H1 (cell line): ENCODE results near the gene GLMP. TPM values are rescaled to one million over a fixed set of nuclear protein-coding genes. Genes with fewer than 3 reads are reported as not detected.

Experiments used
- CTCF ChIA-PET: fragments of 300-600 bp; sonication (Branson Sonifier 250); formaldehyde crosslinking; loops from one replicate; lab custom pipeline; 2021; ENCODE audit not compliant: partially characterized antibody; lab: Charles Lee
- POLR2A ChIA-PET: fragments of 300-600 bp; sonication (Branson Sonifier 250); formaldehyde crosslinking; loops from one replicate; lab custom pipeline; 2021; ENCODE audit warnings: inconsistent platforms; ENCODE audit not compliant: partially characterized antibody; lab: Charles Lee
- DNase-seq, 2 experiments: peaks; one replicate each; pipeline versions ENCODE4 v3.0.0 to v3.0.0-alpha.2; 2010 to 2022; ENCODE audit warnings: low spot score in 2 of 2, low read depth in 1 of 2, mixed read lengths in 1 of 2
- FAIRE-seq: peaks from 2 replicates; lab custom pipeline; 2011; peaks lifted over from hg19 to GRCh38; lab: Jason Lieb, UNC
- H2AFZ ChIP-seq: 2 replicates; pipeline ENCODE4 v1.8.1; 2012; ENCODE audit warnings: low read length, inconsistent platforms
- H2AK5ac ChIP-seq: 2 replicates; pipeline ENCODE4 v1.6.1; 2013; ENCODE audit warnings: low read depth, low read length
- H2BK120ac ChIP-seq: replicated peaks from 2 replicates; pipeline ENCODE3; 2013; ENCODE audit warnings: low read depth, low read length, inconsistent platforms
- H2BK12ac ChIP-seq: 2 replicates; pipeline ENCODE4 v1.6.1; 2013; ENCODE audit warnings: low read depth, low read length
- H2BK15ac ChIP-seq: 2 replicates; pipeline ENCODE4 v1.6.1; 2013; ENCODE audit warnings: low read length
- H2BK20ac ChIP-seq: 2 replicates; pipeline ENCODE4 v1.6.1; 2013; ENCODE audit warnings: low read length
- H2BK5ac ChIP-seq: 2 replicates; pipeline ENCODE4 v1.6.1; 2013; ENCODE audit warnings: low read depth, low read length
- H3K14ac ChIP-seq: 2 replicates; pipeline ENCODE4 v1.6.1; 2013; ENCODE audit warnings: inconsistent platforms; ENCODE audit not compliant: insufficient read length
- H3K18ac ChIP-seq: 2 replicates; pipeline ENCODE4 v1.6.1; 2013; ENCODE audit warnings: low read length; ENCODE audit errors: extremely low read depth
- H3K23ac ChIP-seq: 2 replicates; pipeline ENCODE4 v1.6.1; 2013; ENCODE audit warnings: inconsistent platforms; ENCODE audit not compliant: insufficient read length
- H3K23me2 ChIP-seq: 2 replicates; pipeline ENCODE4 v1.6.1; 2013; ENCODE audit warnings: low read depth, low read length
- H3K27ac ChIP-seq: 2 replicates; pipeline ENCODE4 v1.6.1; 2011; ENCODE audit warnings: low read depth, low read length, inconsistent platforms
- H3K27me3 ChIP-seq, 4 experiments: replicated peaks in 1 of 4; 1 replicate in 1 of 4; 2 replicates in 3 of 4; pipeline versions ENCODE4 v1.6.1 to v1.8.1; 2011 to 2013; ENCODE audit warnings: low read length in 3 of 4, mild to moderate bottlenecking in 3 of 4, inconsistent platforms in 2 of 4, mixed read lengths in 2 of 4, moderate library complexity in 1 of 4; ENCODE audit not compliant: control insufficient read depth in 3 of 4, insufficient read depth in 3 of 4; ENCODE audit errors: extremely low read depth in 1 of 4
- H3K36me3 ChIP-seq, 4 experiments: 2 replicates each; pipeline versions ENCODE4 v1.6.1 to v1.8.1; 2011 to 2013; ENCODE audit warnings: mild to moderate bottlenecking in 4 of 4, low read length in 3 of 4, moderate library complexity in 2 of 4, control low read depth in 1 of 4, inconsistent platforms in 1 of 4; ENCODE audit not compliant: insufficient read depth in 4 of 4, control insufficient read depth in 2 of 4
- H3K4ac ChIP-seq: replicated peaks from 2 replicates; pipeline ENCODE3; 2013; ENCODE audit warnings: low read length, low read depth, mixed read lengths, inconsistent platforms; ENCODE audit not compliant: insufficient read length
- H3K4me1 ChIP-seq, 4 experiments: replicated peaks in 1 of 4; 1 replicate in 1 of 4; 2 replicates in 3 of 4; pipeline versions ENCODE4 v1.6.1 to v1.8.1; 2011 to 2013; ENCODE audit warnings: low read length in 3 of 4, inconsistent platforms in 2 of 4, mixed read lengths in 1 of 4; ENCODE audit not compliant: insufficient read depth in 4 of 4, control insufficient read depth in 3 of 4
- H3K4me2 ChIP-seq, 2 experiments: 2 replicates each; pipeline versions ENCODE4 v1.6.1 to v1.8.1; 2011 to 2013; ENCODE audit warnings: low read depth in 2 of 2, low read length in 2 of 2, control low read depth in 1 of 2, inconsistent platforms in 1 of 2, mild to moderate bottlenecking in 1 of 2; ENCODE audit not compliant: insufficient read depth in 1 of 2
- H3K4me3 ChIP-seq, 4 experiments: fragments of 200-600, 300-600 bp in 1 of 4; sonication (generic), shearing (Covaris generic), sonication (Bioruptor Twin) in 1 of 4; 2 replicates each; pipeline versions ENCODE4 v1.5.1 to v1.8.1; 2011 to 2016; ENCODE audit warnings: low read length in 4 of 4, low read depth in 3 of 4, control low read depth in 2 of 4, inconsistent platforms in 2 of 4, mild to moderate bottlenecking in 2 of 4, mixed read lengths in 1 of 4, moderate library complexity in 1 of 4; ENCODE audit not compliant: insufficient read depth in 2 of 4; ENCODE audit errors: extremely low read depth in 1 of 4
- H3K56ac ChIP-seq: replicated peaks from 2 replicates; pipeline ENCODE3; 2013; ENCODE audit warnings: low read depth, mild to moderate bottlenecking, mixed read lengths, low read length, inconsistent platforms; ENCODE audit not compliant: insufficient read length
- H3K79me1 ChIP-seq: 2 replicates; pipeline ENCODE4 v1.6.1; 2013; ENCODE audit warnings: low read depth, low read length, control low read depth
- H3K79me2 ChIP-seq, 2 experiments: 2 replicates each; pipeline versions ENCODE4 v1.6.1 to v1.8.1; 2012 to 2013; ENCODE audit warnings: low read length in 2 of 2, mild to moderate bottlenecking in 2 of 2, inconsistent platforms in 1 of 2; ENCODE audit not compliant: insufficient read depth in 2 of 2, control insufficient read depth in 1 of 2
- H3K9ac ChIP-seq, 4 experiments: replicated peaks in 1 of 4; 1 replicate in 1 of 4; 2 replicates in 3 of 4; pipeline versions ENCODE4 v1.6.1 to v1.8.1; 2011 to 2013; ENCODE audit warnings: low read depth in 3 of 4, low read length in 3 of 4, control low read depth in 2 of 4, mild to moderate bottlenecking in 2 of 4, moderate library complexity in 2 of 4, inconsistent platforms in 1 of 4; ENCODE audit errors: extremely low read depth in 1 of 4
- H3K9me3 ChIP-seq, 2 experiments: 2 replicates each; pipeline versions ENCODE4 v1.6.1 to v1.8.1; 2012 to 2013; ENCODE audit warnings: mild to moderate bottlenecking in 2 of 2, moderate library complexity in 2 of 2, control low read depth in 1 of 2, inconsistent platforms in 1 of 2, low read depth in 1 of 2, low read length in 1 of 2, mixed read lengths in 1 of 2; ENCODE audit not compliant: insufficient read depth in 2 of 2
- H4K20me1 ChIP-seq, 2 experiments: replicated peaks in 1 of 2; 2 replicates each; pipeline versions ENCODE3 to v1.8.1; 2011 to 2013; ENCODE audit warnings: inconsistent platforms in 2 of 2, low read length in 2 of 2, mild to moderate bottlenecking in 1 of 2; ENCODE audit not compliant: insufficient read depth in 2 of 2, control insufficient read depth in 1 of 2
- H4K5ac ChIP-seq: 2 replicates; pipeline ENCODE4 v1.6.1; 2013; ENCODE audit warnings: low read length, low read depth, mixed read lengths, inconsistent platforms; ENCODE audit not compliant: insufficient read length
- H4K8ac ChIP-seq: 2 replicates; pipeline ENCODE4 v1.8.0; 2013; ENCODE audit warnings: mild to moderate bottlenecking, moderate library complexity, low read length, inconsistent platforms; ENCODE audit not compliant: insufficient read depth; ENCODE audit errors: extremely low read depth
- H4K91ac ChIP-seq: replicated peaks from 2 replicates; pipeline ENCODE3; 2013; ENCODE audit warnings: low read length, mixed read lengths, inconsistent platforms; ENCODE audit not compliant: insufficient read length
- CHD2 ChIP-seq: IDR thresholded peaks from 2 replicates; pipeline ENCODE4 v1.6.1; 2012; ENCODE audit warnings: low read length, improper control_type of control experiment
- CTBP2 ChIP-seq: IDR thresholded peaks from 2 replicates; pipeline ENCODE4 v1.7.0; 2011; ENCODE audit warnings: borderline replicate concordance, mild to moderate bottlenecking, moderate library complexity, mixed read lengths, low read length; ENCODE audit not compliant: insufficient read depth, insufficient read length
- KDM4A ChIP-seq: IDR thresholded peaks from one replicate; pipeline ENCODE4 v1.7.1; 2012; ENCODE audit warnings: low read depth, mild to moderate bottlenecking, moderate library complexity, low read length, inconsistent platforms; ENCODE audit not compliant: severe bottlenecking
- POLR2AphosphoS5 ChIP-seq: IDR thresholded peaks from 2 replicates; pipeline ENCODE4 v1.6.1; 2011; ENCODE audit warnings: low read depth, low read length
- RAD21 ChIP-seq, 2 experiments: IDR thresholded peaks in 1 of 2; conservative IDR thresholded peaks in 1 of 2; 2 replicates each; pipeline ENCODE4 v1.6.1; 2011; ENCODE audit warnings: low read depth in 2 of 2, low read length in 2 of 2, improper control_type of control experiment in 1 of 2, inconsistent platforms in 1 of 2, mild to moderate bottlenecking in 1 of 2, moderate library complexity in 1 of 2
- RFX5 ChIP-seq: IDR thresholded peaks from 2 replicates; pipeline ENCODE4 v1.6.1; 2011; ENCODE audit warnings: low read depth, low read length, improper control_type of control experiment, borderline replicate concordance
- RXRA ChIP-seq: IDR thresholded peaks from 2 replicates; pipeline ENCODE4 v1.6.1; 2011; ENCODE audit warnings: low read depth, mild to moderate bottlenecking, low read length, moderate library complexity; ENCODE audit not compliant: insufficient read depth
- SIRT6 ChIP-seq: IDR thresholded peaks from one replicate; pipeline ENCODE4 v1.7.1; 2012; ENCODE audit warnings: low read length, inconsistent platforms
- whole genome bisulfite sequencing, 2 experiments: shearing (Covaris generic) in 1 of 2; methylation state at CpG; one replicate each; pipeline versions ENCODE4 v1.1.6 to v1.1.7; 2013 to 2015; ENCODE audit warnings: low lambda C conversion rate in 2 of 2, mixed read lengths in 2 of 2, inconsistent platforms in 1 of 2, low coverage in 1 of 2, missing lambda C conversion rate in 1 of 2; ENCODE audit not compliant: insufficient replicate concordance in 2 of 2, insufficient coverage in 1 of 2, insufficient read length in 1 of 2; ENCODE audit errors: extremely low coverage in 1 of 2, missing lambda C conversion rate in 1 of 2; 5-methylcytosine and 5-hydroxymethylcytosine counted together
- polyA plus RNA-seq, 7 experiments: library from polyadenylated mRNA; depleted of rRNA in 3 of 7; stranded (reverse) in 5 of 7; unstranded in 2 of 7; fragments of >200 nt in 5 of 7; fragments of 200-250 nt in 2 of 7; gene quantifications; 1 replicate in 5 of 7; 2 replicates in 1 of 7; 4 replicates in 1 of 7; pipeline versions ENCODE4 v1.2.1 to v1.2.3, GENCODE V29; 2011 to 2013; ENCODE audit warnings: missing spikeins in 2 of 7, mixed read lengths in 2 of 7
- total RNA-seq: library from RNA; stranded (reverse); fragmentation: NEBNext Ultra II Directional; extraction: Animal tissue kit (Norgen Biotek cat#: 25700); gene quantifications from 2 replicates; pipeline ENCODE4 v1.2.1, GENCODE V29; 2021
- TF ChIP-seq, protein P1 (sequence below): IDR thresholded peaks from 2 replicates; pipeline ENCODE4 v1.6.1; 2011; ENCODE audit warnings: low read length, improper control_type of control experiment

The GLMP gene
- total and polyA plus RNA-seq, 2 of the 8 experiments (the other 6 are each of a cell fraction or from before 2014, with no cell fraction given): 48.1 to 59.5 TPM

DNA sequence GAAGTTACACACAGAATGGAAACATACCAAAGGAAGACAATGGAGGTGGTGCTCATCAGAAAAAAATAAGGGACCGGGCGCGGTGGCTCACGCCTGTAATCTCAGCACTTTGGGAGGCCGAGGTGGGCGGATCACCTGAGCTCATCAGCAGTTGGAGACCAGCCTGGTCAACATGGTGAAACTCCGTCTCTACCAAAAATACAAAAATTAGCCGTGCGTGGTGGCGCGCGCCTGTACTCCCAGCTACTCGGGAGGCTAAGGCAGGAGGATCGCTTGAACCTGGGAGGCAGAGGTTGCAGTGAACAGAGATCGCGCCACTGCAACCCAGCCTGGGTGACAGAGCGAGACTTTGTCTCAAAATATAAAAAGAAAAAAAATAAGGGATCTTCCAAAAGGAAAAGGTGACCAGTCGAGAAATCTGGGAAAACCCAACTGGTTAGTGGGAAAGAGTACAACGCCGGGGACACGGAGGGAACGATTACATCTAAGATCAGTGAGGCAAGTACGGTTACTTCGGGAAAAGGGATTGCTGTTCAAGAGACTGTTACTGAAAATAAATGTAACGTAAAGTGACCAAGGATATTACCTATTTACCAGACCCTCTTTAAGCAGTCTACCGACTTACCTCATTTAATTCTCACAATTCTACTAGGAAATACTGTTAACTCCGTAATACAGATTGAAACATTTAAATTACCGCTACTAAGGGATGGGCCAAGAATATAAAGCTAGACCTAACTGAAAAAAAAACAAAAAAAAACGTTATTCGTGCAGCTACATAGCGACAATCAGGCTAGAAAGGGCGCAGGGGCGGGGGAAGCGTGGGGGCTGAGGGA lies 41.8 kb upstream of the GLMP start:
- Histone ChIP-seq H4K8ac (peak overlapping the region; percentile 58; the same call in 1 of the 2 replicates), H2BK15ac (no peak overlapping the region), H2AFZ (0 out of 2 replicates have a peak overlapping the region, but pooled peaks have one; percentile 28), H3K23ac (no peak overlapping the region), H3K9me3 (no peaks in the 10 kb centered on the region), H3K27ac (peak overlapping the region; percentile 81), H4K5ac (peak overlapping the region; percentile 93), H3K4me2 (peak overlapping the region; percentile 68 to 72), H3K14ac (peak overlapping the region; percentile 84), H3K36me3 (peaks cover 6 to 35% (median 26%) of the 10 kb centered on the region in 4 experiments), H3K4ac (peak overlapping the region; percentile 85), H2BK20ac (no peak overlapping the region), H3K4me3 (peak overlapping the region; percentile 83 to 100 (median 94)), H3K56ac (peak overlapping the region; percentile 91), H4K91ac (peak overlapping the region; percentile 89), H4K20me1 (peaks cover 7 to 9% of the 10 kb centered on the region in 2 experiments), H3K4me1 (0 out of 7 replicates have a peak, but pooled peaks cover 0 to 2% (median 0%) of the 10 kb centered on the region in 4 experiments), H3K18ac (peak overlapping the region; percentile 97), H3K23me2 (peaks cover 7% of the 10 kb centered on the region), H3K79me1 (0 out of 2 replicates have a peak, but pooled peaks cover 2% of the 10 kb centered on the region), H3K27me3 (no peaks in the 10 kb centered on the region), H2BK5ac (peak overlapping the region; percentile 77), H3K9ac (peak overlapping the region; percentile 73 to 97 (median 84)), H2AK5ac (no peak overlapping the region), H3K79me2 (peaks cover 21 to 43% of the 10 kb centered on the region in 2 experiments), H2BK12ac (no peak overlapping the region), H2BK120ac (no peak overlapping the region)
- ChIA-PET CTCF (interaction anchor here (0.6 to 3.0 kb wide), 16 partner anchors 7 to 1864 kb away, joined by 3 to 24 read pairs (median 3); no protein-coding TSS in a partner anchor), POLR2A (interaction anchor here (0.9 to 4.1 kb wide), 10 partner anchors 8 to 155 kb away, joined by 3 to 26 read pairs (median 4); partner anchors contain the start of genes PMF1, SMG5 and TMEM79)
- DNase-seq (no peak), FAIRE-seq (no peak)
- 45% methylated on average over 34 of the region's 34 CpGs; no CpG with 5 or more reads in 1 of the 2 experiments for WGBS, 2 experiments
- no peak for TF ChIP-seq SIRT6
- TF ChIP-seq, protein P1, sequence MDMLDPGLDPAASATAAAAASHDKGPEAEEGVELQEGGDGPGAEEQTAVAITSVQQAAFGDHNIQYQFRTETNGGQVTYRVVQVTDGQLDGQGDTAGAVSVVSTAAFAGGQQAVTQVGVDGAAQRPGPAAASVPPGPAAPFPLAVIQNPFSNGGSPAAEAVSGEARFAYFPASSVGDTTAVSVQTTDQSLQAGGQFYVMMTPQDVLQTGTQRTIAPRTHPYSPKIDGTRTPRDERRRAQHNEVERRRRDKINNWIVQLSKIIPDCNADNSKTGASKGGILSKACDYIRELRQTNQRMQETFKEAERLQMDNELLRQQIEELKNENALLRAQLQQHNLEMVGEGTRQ: no peak
- TF ChIP-seq POLR2AphosphoS5: no peak
- no peak for TF ChIP-seq RAD21 (IDR thresholded peaks at IDR 0.05 in 1 of 2, conservative IDR thresholded peaks at IDR 0.05 in 1 of 2; ENCODE audit: low read depth in 2 of 2, low read length in 2 of 2)
- no peak for TF ChIP-seq RFX5
- no peak for TF ChIP-seq RXRA
- no peak for TF ChIP-seq KDM4A
- no peak for TF ChIP-seq CHD2
- no peak for TF ChIP-seq CTBP2
